OCI-LY1 (cell line): ENCODE results near the gene LHX1.

Experiments used
- H2AFZ ChIP-seq: fragments of 200-600 bp; sonication (generic), shearing (Covaris generic); 2 replicates; pipeline ENCODE4 v1.6.0; 2014; ENCODE audit warnings: antibody characterized with exemption, mild to moderate bottlenecking, low read length
- H3F3A ChIP-seq: fragments of 200-600 bp; sonication (generic), shearing (Covaris generic); 2 replicates; pipeline ENCODE4 v1.6.0; 2014; ENCODE audit warnings: mild to moderate bottlenecking, antibody characterized with exemption, low read length, moderate library complexity; ENCODE audit not compliant: insufficient read depth
- H3K27ac ChIP-seq: fragments of 200-600 bp; sonication (generic); 2 replicates; pipeline ENCODE4 v1.5.1; 2014; ENCODE audit warnings: low read length, mixed run types, mild to moderate bottlenecking, low read depth; ENCODE audit not compliant: poor library complexity, severe bottlenecking
- H3K27me3 ChIP-seq: fragments of 200-600 bp; sonication (generic); 2 replicates; pipeline ENCODE4 v1.6.0; 2014; ENCODE audit warnings: antibody characterized with exemption, mild to moderate bottlenecking, low read length, moderate library complexity; ENCODE audit not compliant: insufficient read depth
- H3K36me3 ChIP-seq: fragments of 200-600 bp; sonication (generic); 2 replicates; pipeline ENCODE4 v1.6.1; 2014; ENCODE audit warnings: mild to moderate bottlenecking, antibody characterized with exemption, low read length, moderate library complexity, mixed read lengths; ENCODE audit not compliant: insufficient read depth
- H3K4me1 ChIP-seq: fragments of 200-600 bp; sonication (generic); 2 replicates; pipeline ENCODE4 v1.5.1; 2014; ENCODE audit warnings: mild to moderate bottlenecking, low read length, moderate library complexity; ENCODE audit not compliant: insufficient read depth, severe bottlenecking
- H3K4me2 ChIP-seq: fragments of 200-600 bp; sonication (generic), shearing (Covaris generic); 2 replicates; pipeline ENCODE4 v1.6.1; 2014; ENCODE audit warnings: low read length
- H3K4me3 ChIP-seq: fragments of 200-600 bp; sonication (generic); 2 replicates; pipeline ENCODE4 v1.5.1; 2014; ENCODE audit warnings: low read length, low read depth, mild to moderate bottlenecking, mixed read lengths; ENCODE audit not compliant: poor library complexity, severe bottlenecking
- H3K79me2 ChIP-seq: fragments of 200-600 bp; shearing (Covaris generic); 2 replicates; pipeline ENCODE4 v1.6.1; 2016; ENCODE audit warnings: mixed run types, low read length, mixed read lengths; ENCODE audit not compliant: insufficient read depth
- H3K9ac ChIP-seq: fragments of 200-600 bp; sonication (generic), shearing (Covaris generic); 2 replicates; pipeline ENCODE4 v1.6.1; 2014; ENCODE audit warnings: mild to moderate bottlenecking, low read length, mixed read lengths
- H3K9me2 ChIP-seq: fragments of 200-600 bp; sonication (generic), shearing (Covaris generic); 2 replicates; pipeline ENCODE4 v1.6.1; 2014; ENCODE audit warnings: low read depth, mild to moderate bottlenecking, low read length, mixed read lengths
- H3K9me3 ChIP-seq: fragments of 200-600 bp; shearing (Covaris generic); 2 replicates; pipeline ENCODE4 v1.6.1; 2014; ENCODE audit warnings: low read length, mixed read lengths
- H4K20me1 ChIP-seq: fragments of 200-600 bp; sonication (generic), shearing (Covaris generic); 2 replicates; pipeline ENCODE4 v1.6.0; 2016; ENCODE audit warnings: mild to moderate bottlenecking, low read length; ENCODE audit not compliant: insufficient read depth
- EZH2 ChIP-seq: fragments of 200-600 bp; sonication (generic), shearing (Covaris generic); IDR thresholded peaks from 2 replicates; pipeline ENCODE4 v1.8.0; 2017; ENCODE audit warnings: borderline replicate concordance, mixed run types, mild to moderate bottlenecking, antibody characterized with exemption, low read length, moderate library complexity, mixed read lengths
- TF ChIP-seq, protein P1 (sequence below): fragments of 200-600 bp; sonication (generic), shearing (Covaris generic); IDR thresholded peaks from 2 replicates; pipeline ENCODE4 v1.5.1; 2017; ENCODE audit warnings: mild to moderate bottlenecking, antibody characterized with exemption, low read length, moderate library complexity, mixed read lengths

LHX1 gene

GRCh38 chr17:36890398-36891168, 46.7 kb upstream of the LHX1 start:
- H3K27me3 ChIP-seq = 0 out of 2 replicates have a peak, but pooled peaks cover 3% of the 10 kb centered on the region
- H3K9ac ChIP-seq = no peak overlapping the region
- no peaks in the 10 kb centered on the region for H4K20me1 ChIP-seq
- no peaks in the 10 kb centered on the region for H3K4me1 ChIP-seq
- no peaks in the 10 kb centered on the region for H3K79me2 ChIP-seq
- TF ChIP-seq EZH2 = no peak
- TF ChIP-seq, protein P1, sequence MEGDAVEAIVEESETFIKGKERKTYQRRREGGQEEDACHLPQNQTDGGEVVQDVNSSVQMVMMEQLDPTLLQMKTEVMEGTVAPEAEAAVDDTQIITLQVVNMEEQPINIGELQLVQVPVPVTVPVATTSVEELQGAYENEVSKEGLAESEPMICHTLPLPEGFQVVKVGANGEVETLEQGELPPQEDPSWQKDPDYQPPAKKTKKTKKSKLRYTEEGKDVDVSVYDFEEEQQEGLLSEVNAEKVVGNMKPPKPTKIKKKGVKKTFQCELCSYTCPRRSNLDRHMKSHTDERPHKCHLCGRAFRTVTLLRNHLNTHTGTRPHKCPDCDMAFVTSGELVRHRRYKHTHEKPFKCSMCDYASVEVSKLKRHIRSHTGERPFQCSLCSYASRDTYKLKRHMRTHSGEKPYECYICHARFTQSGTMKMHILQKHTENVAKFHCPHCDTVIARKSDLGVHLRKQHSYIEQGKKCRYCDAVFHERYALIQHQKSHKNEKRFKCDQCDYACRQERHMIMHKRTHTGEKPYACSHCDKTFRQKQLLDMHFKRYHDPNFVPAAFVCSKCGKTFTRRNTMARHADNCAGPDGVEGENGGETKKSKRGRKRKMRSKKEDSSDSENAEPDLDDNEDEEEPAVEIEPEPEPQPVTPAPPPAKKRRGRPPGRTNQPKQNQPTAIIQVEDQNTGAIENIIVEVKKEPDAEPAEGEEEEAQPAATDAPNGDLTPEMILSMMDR = no peak
- H3K4me2 ChIP-seq = no peak overlapping the region
- H3F3A ChIP-seq = no peaks in the 10 kb centered on the region
- H3K9me3 ChIP-seq = no peaks in the 10 kb centered on the region
- no peak overlapping the region for H3K4me3 ChIP-seq
- H3K36me3 ChIP-seq = no peaks in the 10 kb centered on the region
- no peaks in the 10 kb centered on the region for H3K9me2 ChIP-seq
- H2AFZ ChIP-seq = no peak overlapping the region
- no peak overlapping the region for H3K27ac ChIP-seq

DNA sequence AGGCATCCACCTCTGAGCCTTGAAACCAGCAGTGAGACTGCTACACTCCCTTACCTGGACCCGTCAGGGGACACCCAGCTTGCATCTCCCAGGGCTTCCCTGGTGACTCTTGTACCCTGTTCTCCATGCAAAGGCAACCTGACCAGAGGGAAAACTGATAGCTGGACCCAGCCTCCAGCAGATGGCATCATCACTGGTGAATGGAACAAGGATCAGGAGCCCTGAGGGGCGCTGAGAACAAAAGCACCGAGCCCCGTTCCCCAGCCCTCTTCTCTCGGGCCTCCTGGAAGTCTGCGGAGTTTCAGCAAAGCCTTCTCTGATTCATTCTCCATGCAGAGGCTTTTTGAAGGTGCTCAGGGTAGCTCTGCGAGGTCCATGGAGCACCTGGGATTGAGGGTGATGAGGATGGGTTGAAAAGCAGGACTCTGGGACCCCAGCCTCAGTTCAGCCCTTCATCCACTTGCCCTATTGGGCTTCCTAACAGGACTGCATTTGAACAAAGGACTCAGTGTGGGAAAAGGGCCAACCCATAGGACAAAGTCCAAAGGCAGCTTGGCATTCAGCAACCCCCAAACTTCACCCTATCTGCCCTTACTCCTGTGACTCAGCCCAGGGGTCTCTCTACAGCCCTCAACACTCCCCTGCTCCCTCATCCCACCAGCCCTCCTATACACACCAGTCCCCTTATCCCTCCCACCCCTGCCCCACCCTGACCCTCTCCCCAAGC, 45.0 kb upstream of the LHX1 start:
- H2AFZ ChIP-seq = no peak overlapping the region
- no peaks in the 10 kb centered on the region for H3K36me3 ChIP-seq
- H3K9me3 ChIP-seq = no peaks in the 10 kb centered on the region
- H3K27me3 ChIP-seq = 0 out of 2 replicates have a peak, but pooled peaks cover 3% of the 10 kb centered on the region
- H3K9me2 ChIP-seq = no peaks in the 10 kb centered on the region
- no peak overlapping the region for H3K27ac ChIP-seq
- no peaks in the 10 kb centered on the region for H4K20me1 ChIP-seq
- H3K4me3 ChIP-seq = no peak overlapping the region
- no peaks in the 10 kb centered on the region for H3F3A ChIP-seq
- no peak overlapping the region for H3K9ac ChIP-seq
- H3K79me2 ChIP-seq = no peaks in the 10 kb centered on the region
- no peaks in the 10 kb centered on the region for H3K4me1 ChIP-seq
- no peak for TF ChIP-seq EZH2
- TF ChIP-seq, protein P1 = no peak
- no peak overlapping the region for H3K4me2 ChIP-seq

GRCh38 chr17:36894177-36894576, 43.1 kb upstream of the LHX1 start:
- no peaks in the 10 kb centered on the region for H3K9me2 ChIP-seq
- H2AFZ ChIP-seq = no peak overlapping the region
- H3K4me3 ChIP-seq = no peak overlapping the region
- H3F3A ChIP-seq = no peaks in the 10 kb centered on the region
- no peak overlapping the region for H3K4me2 ChIP-seq
- no peaks in the 10 kb centered on the region for H4K20me1 ChIP-seq
- no peaks in the 10 kb centered on the region for H3K9me3 ChIP-seq
- H3K27ac ChIP-seq = no peak overlapping the region
- H3K79me2 ChIP-seq = no peaks in the 10 kb centered on the region
- H3K4me1 ChIP-seq = no peaks in the 10 kb centered on the region
- no peak for TF ChIP-seq EZH2
- TF ChIP-seq, protein P1 = no peak
- H3K36me3 ChIP-seq = no peaks in the 10 kb centered on the region
- H3K9ac ChIP-seq = no peak overlapping the region
- no peaks in the 10 kb centered on the region for H3K27me3 ChIP-seq
